ENCODE results near the gene BLOC1S2. TPM values are rescaled to one million over a fixed set of nuclear protein-coding genes. Genes with fewer than 3 reads are reported as not detected.
A peak's percentile ranks its signal among the peaks of the same experiment; 100 is the strongest.
"Not testable (repeated sequence)": the region's sequence is repeated elsewhere in the genome, so short reads cannot be mapped to it uniquely, and the experiment has no call there.

The BLOC1S2 gene
- total RNA-seq, 4 donors from 2014 or later, result 11.2 to 23.4 (median 17.5) TPM

DNA sequence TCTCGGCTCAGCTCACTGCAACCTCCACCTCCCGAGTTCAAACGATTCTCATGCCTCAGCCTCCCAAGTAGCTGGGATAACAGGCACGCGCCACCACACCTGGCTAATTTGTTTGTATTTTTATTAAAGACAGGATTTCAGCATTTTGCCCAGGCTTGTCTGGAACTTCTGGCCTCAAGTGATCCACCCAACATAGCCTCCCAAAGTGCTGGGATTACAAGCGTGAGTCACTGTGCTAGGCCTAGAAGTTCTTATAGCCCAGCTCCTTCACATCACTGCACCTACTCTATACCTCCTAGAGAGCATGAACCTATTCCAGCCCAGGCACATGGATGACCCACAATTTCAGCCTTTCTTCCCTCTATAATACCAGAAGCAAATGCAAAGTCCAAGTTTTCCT is 1.3 kb upstream of the BLOC1S2 start:
- intact Hi-C loops (cut with DNase I), result loop anchor here (5.0 kb wide), 1 partner anchor 555 kb away; the partner anchor contains the start of genes COX15 and CUTC
- H3K4me3 ChIP-seq, result no peak overlapping the region
- no peaks in the 10 kb centered on the region for H3K9me3 ChIP-seq
- DNase-seq (ENCODE audit: extremely low spot score), result no peak
- TF ChIP-seq POLR2AphosphoS5 (IDR thresholded peaks at IDR 0.05) (no peak), POLR2A (IDR thresholded peaks at IDR 0.05; ENCODE audit: low read depth) (no peak), EP300 (IDR thresholded peaks at IDR 0.05) (no peak)
- TF ChIP-seq, protein P1, sequence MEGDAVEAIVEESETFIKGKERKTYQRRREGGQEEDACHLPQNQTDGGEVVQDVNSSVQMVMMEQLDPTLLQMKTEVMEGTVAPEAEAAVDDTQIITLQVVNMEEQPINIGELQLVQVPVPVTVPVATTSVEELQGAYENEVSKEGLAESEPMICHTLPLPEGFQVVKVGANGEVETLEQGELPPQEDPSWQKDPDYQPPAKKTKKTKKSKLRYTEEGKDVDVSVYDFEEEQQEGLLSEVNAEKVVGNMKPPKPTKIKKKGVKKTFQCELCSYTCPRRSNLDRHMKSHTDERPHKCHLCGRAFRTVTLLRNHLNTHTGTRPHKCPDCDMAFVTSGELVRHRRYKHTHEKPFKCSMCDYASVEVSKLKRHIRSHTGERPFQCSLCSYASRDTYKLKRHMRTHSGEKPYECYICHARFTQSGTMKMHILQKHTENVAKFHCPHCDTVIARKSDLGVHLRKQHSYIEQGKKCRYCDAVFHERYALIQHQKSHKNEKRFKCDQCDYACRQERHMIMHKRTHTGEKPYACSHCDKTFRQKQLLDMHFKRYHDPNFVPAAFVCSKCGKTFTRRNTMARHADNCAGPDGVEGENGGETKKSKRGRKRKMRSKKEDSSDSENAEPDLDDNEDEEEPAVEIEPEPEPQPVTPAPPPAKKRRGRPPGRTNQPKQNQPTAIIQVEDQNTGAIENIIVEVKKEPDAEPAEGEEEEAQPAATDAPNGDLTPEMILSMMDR (IDR thresholded peaks at IDR 0.05), result no peak
- WGBS, result 95% methylated on average over 6 of the region's 6 CpGs
- no peaks in the 10 kb centered on the region for H3K27me3 ChIP-seq
- peaks cover 0 to 20% (median 7%) of the 10 kb centered on the region in 4 donors for H3K36me3 ChIP-seq
- peaks cover 25 to 41% (median 39%) of the 10 kb centered on the region in 4 donors for H3K4me1 ChIP-seq
- peak overlapping the region in 1 of 4 donors; percentile 88 for H3K27ac ChIP-seq (replicated peaks in 1 of 4)

DNA sequence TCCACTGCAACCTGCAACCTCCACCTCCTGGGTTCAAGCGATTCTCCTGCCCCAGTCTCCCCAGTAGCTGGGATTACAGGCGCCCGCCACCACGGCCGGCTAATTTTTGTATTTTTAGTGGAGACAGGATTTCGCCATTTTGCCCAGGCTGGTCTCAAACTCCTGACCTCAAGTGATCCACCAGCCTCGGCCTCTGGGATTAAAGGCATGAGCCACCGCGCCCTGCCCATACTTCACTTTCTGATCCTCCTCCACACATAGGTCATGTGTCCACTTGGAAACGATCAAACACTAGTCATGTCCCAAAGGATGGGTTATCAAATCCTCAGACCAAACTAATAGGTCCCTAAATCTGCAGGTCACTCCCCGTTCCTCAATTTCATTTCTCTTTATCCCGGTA is 1.2 kb downstream of the BLOC1S2 start:
- 86% methylated on average over 12 of the region's 12 CpGs for whole genome bisulfite sequencing
- H3K27ac ChIP-seq (replicated peaks in 1 of 4), result peak overlapping the region; percentile 88 to 98 (median 93)
- DNase-seq (ENCODE audit: extremely low spot score); H3K27me3 ChIP-seq; H3K9me3 ChIP-seq: not testable (repeated sequence)
- peaks cover 1 to 38% (median 19%) of the 10 kb centered on the region in 4 donors for H3K36me3 ChIP-seq
- peaks cover 25 to 50% (median 42%) of the 10 kb centered on the region in 4 donors for H3K4me1 ChIP-seq
- intact Hi-C loops (cut with DNase I), result loop anchor here (5.0 kb wide), 1 partner anchor 553 kb away; the partner anchor contains the start of genes COX15 and CUTC
- H3K4me3 ChIP-seq, result peak overlapping the region; percentile 72 to 92 (median 81)

DNA sequence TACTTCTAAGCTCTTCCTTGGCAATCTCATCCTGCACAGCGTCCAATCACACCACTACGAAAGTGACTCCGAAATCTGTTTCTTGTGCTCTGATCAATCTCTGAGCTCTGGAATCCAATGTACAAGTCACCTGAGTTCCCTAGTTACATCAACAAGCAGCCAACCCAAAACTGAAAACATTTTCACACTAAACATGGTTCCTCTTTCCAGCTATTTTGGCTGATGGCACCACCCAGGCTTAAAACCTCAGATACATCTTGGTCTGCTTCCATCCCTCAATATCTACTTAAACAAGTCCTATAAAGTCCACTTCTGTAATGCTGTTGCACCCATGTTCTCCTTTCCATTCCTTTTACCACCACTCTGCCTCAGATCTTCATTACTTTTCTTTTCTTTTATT is 3.6 kb downstream of the BLOC1S2 start:
- 95% methylated on average over 3 of the region's 3 CpGs for WGBS
- no peak overlapping the region for H3K27ac ChIP-seq (replicated peaks in 1 of 4)
- TF ChIP-seq EP300 (IDR thresholded peaks at IDR 0.05), result no peak
- no peak for TF ChIP-seq POLR2A (IDR thresholded peaks at IDR 0.05; ENCODE audit: low read depth)
- TF ChIP-seq, protein P1 (IDR thresholded peaks at IDR 0.05), result no peak
- TF ChIP-seq POLR2AphosphoS5 (IDR thresholded peaks at IDR 0.05), result no peak
- no peak for DNase-seq (ENCODE audit: extremely low spot score)
- no peak overlapping the region for H3K4me3 ChIP-seq
- H3K27me3 ChIP-seq, result no peaks in the 10 kb centered on the region
- H3K36me3 ChIP-seq, result peaks cover 19 to 56% (median 37%) of the 10 kb centered on the region in 4 donors
- peaks cover 25 to 50% (median 42%) of the 10 kb centered on the region in 4 donors for H3K4me1 ChIP-seq
- intact Hi-C loops (cut with DNase I), result no loop called here
- no peaks in the 10 kb centered on the region for H3K9me3 ChIP-seq

DNA sequence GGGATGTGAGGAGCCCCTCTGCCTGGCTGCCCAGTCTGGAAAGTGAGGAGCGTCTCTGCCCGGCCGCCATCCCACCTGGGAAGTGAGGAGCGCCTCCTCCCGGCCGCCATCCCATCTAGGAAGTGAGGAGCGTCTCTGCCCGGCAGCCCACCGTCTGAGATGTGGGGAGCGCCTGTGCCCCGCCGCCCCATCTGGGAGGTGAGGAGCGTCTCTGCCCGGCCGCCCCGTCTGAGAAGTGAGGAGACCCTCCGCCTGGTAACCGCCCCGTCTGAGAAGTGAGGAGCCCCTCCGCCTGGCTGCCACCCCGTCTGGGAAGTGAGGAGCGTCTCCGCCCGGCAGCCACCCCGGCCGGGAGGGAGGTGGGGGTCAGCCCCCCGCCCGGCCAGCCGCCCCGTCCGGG is 9.5 kb downstream of the BLOC1S2 start:
- intact Hi-C loops (cut with DNase I); H3K27me3 ChIP-seq; H3K27ac ChIP-seq (replicated peaks in 1 of 4); H3K4me1 ChIP-seq; DNase-seq (ENCODE audit: extremely low spot score); H3K9me3 ChIP-seq; H3K4me3 ChIP-seq: not testable (repeated sequence)
- H3K36me3 ChIP-seq, result peaks cover 32 to 56% (median 50%) of the 10 kb centered on the region in 4 donors
- WGBS, result no CpG with 5 or more reads among the region's 31 CpGs

GRCh38 chr10:100267239-100268104 is 19.0 kb downstream of the BLOC1S2 start, which contains the start of gene CWF19L1:
TSS of gene CWF19L1 (minus strand) at chr10:100267638. CDS start at chr10:100267593, 45 bp downstream.
- peak within 1 kb of the TSS; percentile 81 to 97 (median 93) for H3K4me3 ChIP-seq
- intact Hi-C loops (cut with DNase I), result no loop called here

More at GRCh38 chr10:100267239-100268104, 19.0 kb downstream of the BLOC1S2 start, which contains the start of gene CWF19L1:
- H3K9me3 ChIP-seq, result no peaks in the 10 kb centered on the region
- peak; percentile 97 for DNase-seq (ENCODE audit: extremely low spot score)
- WGBS, result 3% methylated on average over 42 of the region's 49 CpGs
- H3K27ac ChIP-seq (replicated peaks in 1 of 4), result peak within 1 kb of the TSS; percentile 78 to 89 (median 86)
- H3K4me1 ChIP-seq, result peaks cover 17 to 35% (median 31%) of the 10 kb centered on the region in 4 donors
- H3K27me3 ChIP-seq, result no peaks in the 10 kb centered on the region
- H3K36me3 ChIP-seq, result peaks cover 0 to 5% (median 0%) of the 10 kb centered on the region in 4 donors
- TF ChIP-seq, protein P1 (IDR thresholded peaks at IDR 0.05), result peak in 1 of 3 experiments; percentile 28
- TF ChIP-seq POLR2AphosphoS5 (IDR thresholded peaks at IDR 0.05) (peak; percentile 87 to 94), EP300 (IDR thresholded peaks at IDR 0.05) (no peak), POLR2A (IDR thresholded peaks at IDR 0.05; ENCODE audit: low read depth) (no peak)

Measured in esophagus muscularis mucosa (tissue), 4 donors.